Naive B cell (primary cell): ENCODE data around the gene THOP1. TPM values are rescaled to one million over a fixed set of nuclear protein-coding genes. Genes with fewer than 3 reads are reported as not detected.
"Not testable (repeated sequence)": the region's sequence is repeated elsewhere in the genome, so short reads cannot be mapped to it uniquely, and the experiment has no call there.

Experiments used
- ATAC-seq, 2 donors: fragments of 150-1000 bp; cut with Tn5 transposase; 2 replicates each; pipeline ENCODE4 v1.10.0; 2021; ENCODE audit warnings: low read depth in 2 of 2, mild to moderate bottlenecking in 2 of 2, moderate library complexity in 2 of 2
- DNase-seq: peaks from one replicate; pipeline ENCODE4 v3.0.0; 2022
- H3K27ac Mint-ChIP-seq, 6 donors: one replicate each; pipeline ENCODE4 v1.8.0; 2020 to 2022; ENCODE audit warnings: mild to moderate bottlenecking in 6 of 6, mixed read lengths in 6 of 6, moderate library complexity in 5 of 6, inconsistent platforms in 2 of 6
- H3K27me3 Mint-ChIP-seq, 3 donors: one replicate each; pipeline ENCODE4 v1.8.0; 2021 to 2022; ENCODE audit warnings: mixed read lengths in 3 of 3, mild to moderate bottlenecking in 1 of 3
- H3K36me3 Mint-ChIP-seq, 2 donors: one replicate each; pipeline ENCODE4 v1.8.0; 2020 to 2022; ENCODE audit warnings: mixed read lengths in 2 of 2, inconsistent platforms in 1 of 2, mild to moderate bottlenecking in 1 of 2
- H3K4me1 Mint-ChIP-seq, 3 donors: one replicate each; pipeline ENCODE4 v1.8.0; 2020 to 2022; ENCODE audit warnings: mixed read lengths in 3 of 3, inconsistent platforms in 1 of 3, mild to moderate bottlenecking in 1 of 3, moderate library complexity in 1 of 3
- H3K4me3 Mint-ChIP-seq, 8 donors: one replicate each; pipeline ENCODE4 v1.8.0; 2020 to 2022; ENCODE audit warnings: mild to moderate bottlenecking in 8 of 8, mixed read lengths in 8 of 8, moderate library complexity in 8 of 8, inconsistent platforms in 2 of 8
- H3K9me3 Mint-ChIP-seq, 7 donors: one replicate each; pipeline ENCODE4 v1.8.0; 2020 to 2022; ENCODE audit warnings: mixed read lengths in 7 of 7, mild to moderate bottlenecking in 5 of 7, inconsistent platforms in 2 of 7, moderate library complexity in 1 of 7
- polyA plus RNA-seq, 6 donors: library from polyadenylated mRNA; unstranded; fragments of 300-500 nt; fragmentation: Illumina TruSeq; gene quantifications; one replicate each; pipeline ENCODE4 v1.2.3, GENCODE V29; 2021; ENCODE audit warnings: low read depth in 6 of 6

The THOP1 gene
- polyA plus RNA-seq, 6 donors from 2014 or later: 22.4 to 42.2 (median 38.5) TPM

DNA sequence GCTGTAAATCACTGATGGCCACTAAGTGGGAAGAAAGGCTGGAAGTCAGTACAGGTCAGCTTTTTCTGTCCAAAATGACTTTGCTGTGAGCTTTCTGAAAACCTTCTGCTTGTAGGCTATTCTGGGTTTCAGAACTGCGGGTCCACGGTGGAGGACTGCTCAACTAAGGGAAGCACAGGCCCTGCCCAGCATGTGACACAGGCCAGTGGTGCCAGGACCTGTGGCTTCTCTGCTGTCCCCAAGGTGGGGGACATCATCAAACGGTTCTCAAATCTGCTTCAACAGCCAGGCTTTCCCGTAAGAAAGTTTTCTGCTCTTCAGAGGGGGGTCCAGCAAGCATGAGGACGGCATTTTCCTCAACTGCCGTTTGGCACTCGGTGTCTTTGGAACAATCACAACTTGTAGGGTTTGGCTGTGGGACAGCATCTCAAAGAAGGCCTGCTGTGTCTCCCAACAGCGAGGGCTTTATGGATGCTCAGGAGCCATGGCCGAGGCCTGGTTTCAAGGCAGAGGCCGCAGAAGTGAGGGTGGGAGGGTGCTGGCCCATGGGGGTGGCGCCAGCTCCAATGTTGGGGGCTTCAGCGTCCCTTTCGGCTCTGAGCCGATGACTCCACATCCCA is 6.1 kb upstream of the THOP1 start:
- Mint-ChIP-seq H3K27ac (peak overlapping the region in 2 of 6 donors; percentile 58 to 65), H3K9me3 (no peaks in the 10 kb centered on the region), H3K4me1 (peaks cover 27 to 68% (median 60%) of the 10 kb centered on the region in 3 donors), H3K4me3 (peak overlapping the region in 1 of 8 donors; percentile 90), H3K27me3 (no peaks in the 10 kb centered on the region), H3K36me3 (peaks cover 0 to 5% of the 10 kb centered on the region in 2 donors)
- DNase-seq (no peak), ATAC-seq (no peak)

DNA sequence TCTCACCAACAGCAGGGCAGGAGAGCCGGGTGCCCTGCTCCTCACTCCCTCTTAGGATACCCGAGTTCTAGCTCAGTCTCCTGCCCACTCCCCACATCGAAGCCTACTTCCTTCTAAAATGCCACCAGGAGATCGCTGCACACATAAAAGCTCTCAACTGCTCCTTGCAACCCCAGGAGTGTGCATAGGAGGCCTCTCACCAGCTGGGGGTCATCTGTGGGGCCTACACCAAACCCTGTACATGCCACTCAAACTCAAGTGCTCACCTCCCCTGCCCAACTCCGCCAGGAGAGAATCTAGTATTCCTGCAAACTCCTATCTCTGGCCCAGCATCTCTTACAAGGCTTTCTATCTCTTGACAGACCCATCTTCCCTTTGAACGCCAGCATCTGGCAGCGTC is 5.0 kb upstream of the THOP1 start:
- H3K27me3 Mint-ChIP-seq: no peaks in the 10 kb centered on the region
- H3K4me3 Mint-ChIP-seq: peak overlapping the region in 4 of 8 donors; percentile 22 to 90 (median 69)
- peaks cover 0 to 5% of the 10 kb centered on the region in 2 donors for H3K36me3 Mint-ChIP-seq
- H3K27ac Mint-ChIP-seq: peak overlapping the region in 3 of 6 donors; percentile 14 to 76 (median 71)
- peaks cover 23 to 67% (median 50%) of the 10 kb centered on the region in 3 donors for H3K4me1 Mint-ChIP-seq
- ATAC-seq (no peak), DNase-seq (no peak)
- H3K9me3 Mint-ChIP-seq: no peaks in the 10 kb centered on the region

DNA sequence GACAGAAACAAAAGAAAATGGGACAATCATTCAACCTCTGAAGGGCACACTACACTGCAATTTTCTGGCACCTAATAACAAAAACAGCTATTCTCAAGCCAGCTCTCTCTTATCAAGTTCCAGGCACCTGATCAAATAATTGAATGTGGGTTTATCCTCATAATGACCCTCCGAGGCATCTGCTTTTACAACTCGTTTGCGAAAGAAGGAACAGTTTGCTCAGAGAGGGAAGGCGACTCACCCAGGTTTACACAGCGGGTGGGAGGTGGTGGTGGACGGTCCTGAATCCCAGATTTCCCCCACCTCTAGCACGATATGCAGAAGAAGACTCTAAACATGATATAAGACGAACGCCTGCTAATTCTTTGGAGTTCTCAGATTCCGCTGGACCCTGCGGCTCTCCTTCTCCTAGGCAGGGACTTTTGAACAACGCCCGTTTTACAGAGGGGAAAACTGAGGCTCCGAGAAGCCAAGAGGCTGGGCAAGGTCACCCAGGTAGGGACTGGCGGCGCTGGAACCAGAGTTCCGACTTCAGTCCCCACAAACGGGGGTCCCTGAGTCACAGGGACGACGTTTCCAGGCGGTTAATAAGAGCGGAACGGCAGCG is 2.9 kb upstream of the THOP1 start:
- Mint-ChIP-seq H3K36me3 (peaks cover 0 to 5% of the 10 kb centered on the region in 2 donors), H3K9me3 (no peaks in the 10 kb centered on the region), H3K4me3 (peak overlapping the region; percentile 75 to 94 (median 90)), H3K27me3 (no peaks in the 10 kb centered on the region), H3K27ac (peak overlapping the region; percentile 84 to 98 (median 90)), H3K4me1 (peaks cover 21 to 66% (median 41%) of the 10 kb centered on the region in 3 donors)
- DNase-seq: no peak
- ATAC-seq: no peak

DNA sequence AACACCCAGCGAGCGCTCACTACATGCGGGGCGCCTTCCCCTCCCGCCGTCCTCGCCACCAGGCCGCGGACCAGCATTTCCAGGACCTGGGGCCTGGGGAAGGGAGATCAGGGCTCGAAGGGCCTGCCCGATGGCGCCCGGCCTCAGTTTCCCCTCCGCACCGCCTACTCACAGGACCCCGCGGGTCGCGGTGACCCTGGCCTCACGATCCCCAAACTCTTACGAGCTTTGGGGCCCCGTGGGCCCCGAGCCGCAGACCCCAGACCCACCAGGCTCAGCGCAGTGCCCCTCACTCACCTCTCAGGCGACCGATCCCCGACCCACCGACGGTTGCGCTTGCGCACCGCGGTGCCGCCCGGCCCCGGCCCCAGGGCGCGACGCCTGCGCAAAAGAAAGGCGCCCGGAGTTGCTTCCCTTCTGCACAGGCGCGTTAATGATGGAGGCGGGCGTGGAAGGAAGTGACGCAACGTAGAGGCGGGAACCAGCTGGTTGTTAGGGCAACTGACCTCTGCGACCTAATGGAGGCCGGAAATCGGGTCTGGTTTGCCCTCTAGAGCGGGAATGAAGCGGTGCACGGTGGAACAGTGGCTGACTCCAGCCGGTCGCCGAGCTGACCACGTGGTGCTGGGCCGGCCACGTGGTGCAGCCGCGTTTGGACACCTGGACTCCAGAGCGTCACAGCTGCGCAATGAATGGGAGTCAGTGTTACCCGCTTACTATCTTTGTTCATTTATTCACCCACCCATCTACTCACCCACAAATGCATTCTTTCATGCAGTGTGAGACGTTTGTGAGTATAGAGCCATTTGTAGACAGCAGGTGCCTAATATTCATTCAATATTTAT is 2.1 kb upstream of the THOP1 start, which contains the start of gene SGTA:
Gene SGTA (minus strand): TSS at position 338 of the 845 bp plus-strand sequence. CDS start 14,205 bp downstream, outside the sequence.
- Mint-ChIP-seq H3K27ac (peak within 1 kb of the TSS; percentile 91 to 99 (median 98)), H3K4me3 (peak within 1 kb of the TSS; percentile 75 to 94 (median 92)), H3K27me3 (no peaks in the 10 kb centered on the region), H3K4me1 (peaks cover 21 to 72% (median 43%) of the 10 kb centered on the region in 3 donors), H3K36me3 (peaks cover 0 to 5% of the 10 kb centered on the region in 2 donors), H3K9me3 (no peaks in the 10 kb centered on the region)
- peak; percentile 73 to 76 for ATAC-seq
- DNase-seq: peak; percentile 96

DNA sequence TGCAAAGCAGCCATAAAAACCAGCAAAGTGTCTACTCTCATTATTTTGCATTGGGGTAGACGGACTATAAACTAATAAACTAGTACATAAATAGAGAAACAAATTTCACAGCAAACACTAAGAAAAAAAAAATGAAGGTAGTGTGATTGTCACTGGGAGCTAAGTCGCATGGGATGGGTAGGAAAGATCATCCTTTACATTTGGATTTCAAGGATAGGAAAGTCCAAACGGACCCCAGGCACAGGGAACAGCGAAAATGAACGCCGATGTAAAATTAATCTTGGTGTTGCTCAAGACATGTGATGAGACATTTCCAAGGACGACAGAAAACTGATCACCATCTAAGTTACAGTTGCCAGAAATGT is 1.5 kb upstream of the THOP1 start:
- peak overlapping the region; percentile 75 to 94 (median 90) for H3K4me3 Mint-ChIP-seq
- H3K27me3 Mint-ChIP-seq: no peaks in the 10 kb centered on the region
- ATAC-seq (no peak), DNase-seq (no peak)
- H3K4me1 Mint-ChIP-seq: peaks cover 17 to 75% (median 45%) of the 10 kb centered on the region in 3 donors
- H3K36me3 Mint-ChIP-seq: peaks cover 0 to 5% of the 10 kb centered on the region in 2 donors
- no peaks in the 10 kb centered on the region for H3K9me3 Mint-ChIP-seq
- peak overlapping the region; percentile 91 to 99 (median 98) for H3K27ac Mint-ChIP-seq

DNA sequence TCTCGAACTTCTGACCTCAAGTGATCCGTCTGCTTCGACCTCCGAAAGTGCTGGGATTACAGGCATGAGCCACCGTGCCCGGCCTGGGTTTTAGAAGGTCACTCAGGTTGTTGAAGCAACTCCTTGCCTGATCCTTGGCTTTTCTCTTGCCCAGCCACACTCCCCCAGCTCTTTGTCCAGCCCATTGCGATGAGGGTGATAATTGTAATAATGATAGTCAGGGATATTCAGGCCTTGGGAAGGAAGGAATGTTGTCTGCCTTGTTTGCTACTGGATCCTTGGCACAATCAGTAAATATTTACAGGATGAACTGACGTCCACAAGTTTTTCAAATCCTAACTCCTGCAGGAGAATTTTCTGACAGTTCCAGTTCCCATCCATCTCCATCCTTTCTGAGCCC is 1.8 kb downstream of the THOP1 start:
- H3K9me3 Mint-ChIP-seq: no peaks in the 10 kb centered on the region
- no peak overlapping the region for H3K27ac Mint-ChIP-seq
- peak overlapping the region; percentile 12 to 94 (median 74) for H3K4me3 Mint-ChIP-seq
- no peaks in the 10 kb centered on the region for H3K27me3 Mint-ChIP-seq
- H3K36me3 Mint-ChIP-seq: no peaks in the 10 kb centered on the region
- peaks cover 17 to 66% (median 36%) of the 10 kb centered on the region in 3 donors for H3K4me1 Mint-ChIP-seq
- DNase-seq: no peak
- ATAC-seq: no peak

DNA sequence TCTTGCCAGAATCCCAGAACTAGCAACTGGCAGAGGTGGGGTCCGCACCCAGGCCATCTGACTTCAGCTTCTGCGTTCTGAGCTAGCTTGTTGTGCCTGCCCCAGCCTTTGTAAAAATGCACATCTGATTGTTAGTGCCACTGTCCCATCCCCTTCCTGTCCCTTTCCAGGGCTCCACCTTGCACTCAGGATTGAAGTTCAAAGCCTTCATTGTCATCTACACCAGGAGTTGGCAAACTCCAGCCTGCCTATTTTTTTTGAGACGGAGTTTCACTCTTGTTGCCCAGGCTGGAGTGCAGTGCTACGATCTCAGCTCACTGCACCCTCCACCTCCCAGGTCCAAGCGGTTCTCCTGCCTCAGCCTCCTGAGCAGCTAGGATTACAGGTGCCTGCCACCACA is 2.9 kb downstream of the THOP1 start:
- peaks cover 16 to 58% (median 29%) of the 10 kb centered on the region in 3 donors for H3K4me1 Mint-ChIP-seq
- H3K27me3 Mint-ChIP-seq: no peaks in the 10 kb centered on the region
- ATAC-seq (no peak), DNase-seq (no peak)
- H3K9me3 Mint-ChIP-seq: no peaks in the 10 kb centered on the region
- peak overlapping the region in 4 of 8 donors; percentile 15 to 94 (median 46) for H3K4me3 Mint-ChIP-seq
- H3K36me3 Mint-ChIP-seq: no peaks in the 10 kb centered on the region
- H3K27ac Mint-ChIP-seq: peak overlapping the region in 2 of 6 donors; percentile 53 to 95

DNA sequence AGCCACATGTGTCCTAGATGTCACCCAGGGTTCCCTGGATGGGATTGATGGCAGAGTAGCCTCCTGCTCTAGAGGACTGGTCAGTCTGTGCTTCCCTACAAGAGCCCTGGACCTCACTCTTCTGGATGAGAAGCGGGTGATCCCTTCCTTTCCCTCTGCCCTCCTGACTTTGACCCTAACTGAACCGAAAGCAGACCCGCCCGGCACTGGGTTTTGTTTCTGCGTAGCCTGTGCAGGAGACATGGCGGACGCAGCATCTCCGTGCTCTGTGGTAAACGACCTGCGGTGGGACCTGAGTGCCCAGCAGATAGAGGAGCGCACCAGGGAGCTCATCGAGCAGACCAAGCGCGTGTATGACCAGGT is 4.9 kb downstream of the THOP1 start:
- H3K9me3 Mint-ChIP-seq: no peaks in the 10 kb centered on the region
- H3K36me3 Mint-ChIP-seq: no peaks in the 10 kb centered on the region
- H3K4me1 Mint-ChIP-seq: peaks cover 13 to 39% (median 24%) of the 10 kb centered on the region in 3 donors
- H3K27ac Mint-ChIP-seq: peak overlapping the region in 2 of 6 donors; percentile 20 to 95
- no peak for ATAC-seq
- H3K27me3 Mint-ChIP-seq: no peaks in the 10 kb centered on the region
- peak overlapping the region in 1 of 8 donors; percentile 3 for H3K4me3 Mint-ChIP-seq
- no peak for DNase-seq

DNA sequence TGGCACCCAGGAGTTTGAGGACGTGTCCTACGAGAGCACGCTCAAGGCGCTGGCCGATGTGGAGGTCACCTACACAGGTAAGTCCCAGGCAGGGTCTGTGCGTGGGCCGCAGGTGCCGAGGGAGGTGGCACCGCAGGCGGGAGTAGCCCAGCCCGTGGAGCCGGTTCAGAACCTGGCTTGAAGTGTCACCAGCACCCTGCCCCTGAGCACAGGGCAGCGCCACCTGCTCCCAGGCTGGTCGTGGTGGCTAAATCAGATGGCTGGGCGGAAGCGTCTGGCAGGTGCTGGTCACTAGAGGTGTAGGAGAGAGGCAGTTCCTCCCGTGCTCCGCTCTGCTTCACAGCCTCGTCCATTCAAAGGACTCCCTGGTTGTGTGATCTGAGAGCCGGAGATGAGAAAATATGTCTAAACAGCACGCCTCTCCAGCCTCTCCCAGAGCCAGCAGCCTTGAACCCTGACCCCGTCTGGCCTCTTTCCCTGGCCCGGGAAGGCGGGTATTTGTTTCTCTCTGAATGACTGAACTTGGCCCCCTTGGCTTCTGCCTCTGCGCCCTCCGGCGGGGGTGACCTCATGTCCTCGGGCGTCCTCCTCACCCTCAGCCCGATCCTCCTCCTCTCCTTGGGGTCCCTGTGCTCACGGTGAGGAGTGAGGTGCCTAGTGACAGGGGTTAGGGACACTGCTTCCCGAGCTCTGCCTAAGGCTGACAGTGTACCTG is 5.4 kb downstream of the THOP1 start:
- peak overlapping the region in 1 of 6 donors; percentile 59 for H3K27ac Mint-ChIP-seq

DNA sequence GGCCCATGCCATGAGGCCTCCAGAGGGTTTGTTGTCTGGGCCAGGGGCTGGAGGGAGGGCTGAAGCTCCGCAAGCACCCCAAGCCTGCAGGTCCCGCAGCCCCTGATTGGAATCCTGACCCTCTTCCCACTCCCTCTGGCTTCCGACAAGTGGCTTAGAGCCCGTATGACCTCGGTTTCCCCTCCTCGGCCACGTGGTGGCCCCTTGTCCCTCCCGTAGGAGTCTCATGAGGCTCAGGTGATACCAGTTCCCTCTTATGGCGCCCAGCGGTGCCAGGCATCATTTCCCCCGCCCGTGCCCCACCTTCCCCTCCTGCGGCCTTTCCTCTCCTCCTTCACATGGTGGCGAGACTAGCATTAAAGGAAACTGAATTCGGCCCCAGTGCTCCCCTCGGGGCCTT is 6.1 kb downstream of the THOP1 start:
- Mint-ChIP-seq H3K4me1 (peaks cover 10 to 31% (median 18%) of the 10 kb centered on the region in 3 donors), H3K36me3 (no peaks in the 10 kb centered on the region), H3K4me3 (no peak overlapping the region), H3K27me3 (no peaks in the 10 kb centered on the region), H3K9me3 (no peaks in the 10 kb centered on the region), H3K27ac (peak overlapping the region in 1 of 6 donors; percentile 66)
- DNase-seq: no peak
- ATAC-seq: no peak

More for the DNA sequence above, 5.4 kb downstream of the THOP1 start:
- no peak for ATAC-seq
- Mint-ChIP-seq H3K36me3 (no peaks in the 10 kb centered on the region), H3K27me3 (no peaks in the 10 kb centered on the region), H3K4me1 (peaks cover 14 to 39% (median 23%) of the 10 kb centered on the region in 3 donors), H3K4me3 (no peak overlapping the region), H3K9me3 (no peaks in the 10 kb centered on the region)
- DNase-seq: no peak

DNA sequence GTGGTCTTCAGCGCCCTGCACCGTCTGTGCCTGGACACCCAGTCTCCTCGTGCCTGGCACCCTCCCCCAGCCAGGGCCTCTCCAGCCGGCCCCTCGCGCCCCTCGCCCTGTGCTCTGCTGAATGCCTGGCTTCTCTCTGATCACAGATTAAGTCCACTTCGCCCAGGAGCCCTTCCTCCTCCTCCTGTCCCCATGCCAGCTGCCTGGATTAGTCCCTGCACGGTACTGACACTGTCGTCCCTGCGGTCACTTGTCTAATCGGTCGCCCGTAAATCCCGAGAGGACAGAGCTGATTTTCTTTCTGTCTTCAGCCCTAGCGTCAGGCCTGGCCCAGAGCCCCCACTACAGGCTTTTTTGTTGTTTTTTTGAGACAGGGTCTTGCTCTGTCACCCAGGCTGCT is 6.6 kb downstream of the THOP1 start:
- H3K4me1 Mint-ChIP-seq: peaks cover 10 to 29% (median 18%) of the 10 kb centered on the region in 3 donors
- no peaks in the 10 kb centered on the region for H3K9me3 Mint-ChIP-seq
- H3K4me3 Mint-ChIP-seq: no peak overlapping the region
- DNase-seq (no peak), ATAC-seq (no peak)
- H3K27me3 Mint-ChIP-seq: no peaks in the 10 kb centered on the region
- peak overlapping the region in 1 of 6 donors; percentile 66 for H3K27ac Mint-ChIP-seq
- no peaks in the 10 kb centered on the region for H3K36me3 Mint-ChIP-seq

DNA sequence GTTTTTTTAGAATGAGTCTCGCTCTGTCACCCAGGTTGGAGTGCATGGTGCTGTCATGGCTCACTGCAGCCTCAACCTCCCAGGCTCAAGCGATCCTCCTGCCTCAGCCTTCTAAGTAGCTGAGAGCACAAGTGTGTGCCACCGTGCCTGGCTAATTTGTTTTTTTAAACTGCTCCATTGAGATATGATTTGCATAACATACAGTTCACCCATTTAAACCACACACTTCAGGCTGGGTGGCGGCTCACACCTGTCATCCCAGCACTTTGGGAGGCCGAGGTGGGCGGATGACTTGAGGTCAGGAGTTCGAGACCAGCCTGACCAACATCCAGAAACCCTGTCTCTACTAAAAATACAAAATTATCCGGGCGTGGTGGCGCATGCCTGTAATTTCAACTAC is 7.4 kb downstream of the THOP1 start:
- H3K27me3 Mint-ChIP-seq, H3K27ac Mint-ChIP-seq: not testable (repeated sequence)

DNA sequence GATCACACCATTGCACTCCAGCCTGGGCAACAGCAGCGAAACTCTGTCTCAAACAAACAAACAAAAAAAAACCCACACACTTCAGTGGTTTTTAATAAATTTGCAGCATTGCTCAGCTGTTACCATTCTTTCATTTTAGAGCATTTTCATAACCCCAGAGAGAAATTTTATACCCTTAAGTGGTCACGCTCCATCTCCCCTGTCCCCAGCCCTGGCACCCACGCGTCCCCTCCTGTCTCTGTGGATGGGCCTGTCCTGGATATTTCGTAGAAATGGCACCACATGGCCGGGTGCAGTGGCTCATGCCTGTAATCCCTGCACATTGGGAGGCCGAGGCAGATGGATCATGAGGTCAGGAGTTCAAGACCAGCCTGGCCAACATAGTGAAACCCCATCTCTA is 7.8 kb downstream of the THOP1 start:
- Mint-ChIP-seq H3K27ac (no peak overlapping the region), H3K27me3 (no peaks in the 10 kb centered on the region), H3K36me3 (no peaks in the 10 kb centered on the region), H3K4me3 (peak overlapping the region in 1 of 8 donors; percentile 44), H3K4me1 (peaks cover 10 to 18% (median 16%) of the 10 kb centered on the region in 3 donors), H3K9me3 (no peaks in the 10 kb centered on the region)
- DNase-seq (no peak), ATAC-seq (no peak)

More for the DNA sequence above, 7.4 kb downstream of the THOP1 start:
- H3K36me3 Mint-ChIP-seq, DNase-seq, H3K9me3 Mint-ChIP-seq, H3K4me3 Mint-ChIP-seq, ATAC-seq: not testable (repeated sequence)
- H3K4me1 Mint-ChIP-seq: peaks cover 10 to 21% (median 18%) of the 10 kb centered on the region in 3 donors
